Raji (cell line): Measurements from ENCODE around the gene TAC4.

ENCODE experiments used
- POLR2A ChIP-seq: IDR thresholded peaks from 2 replicates; pipeline ENCODE4 v1.6.1; 2011; ENCODE audit warnings: low read depth, low read length, control low read depth; ENCODE audit not compliant: insufficient read depth

TAC4 gene

DNA sequence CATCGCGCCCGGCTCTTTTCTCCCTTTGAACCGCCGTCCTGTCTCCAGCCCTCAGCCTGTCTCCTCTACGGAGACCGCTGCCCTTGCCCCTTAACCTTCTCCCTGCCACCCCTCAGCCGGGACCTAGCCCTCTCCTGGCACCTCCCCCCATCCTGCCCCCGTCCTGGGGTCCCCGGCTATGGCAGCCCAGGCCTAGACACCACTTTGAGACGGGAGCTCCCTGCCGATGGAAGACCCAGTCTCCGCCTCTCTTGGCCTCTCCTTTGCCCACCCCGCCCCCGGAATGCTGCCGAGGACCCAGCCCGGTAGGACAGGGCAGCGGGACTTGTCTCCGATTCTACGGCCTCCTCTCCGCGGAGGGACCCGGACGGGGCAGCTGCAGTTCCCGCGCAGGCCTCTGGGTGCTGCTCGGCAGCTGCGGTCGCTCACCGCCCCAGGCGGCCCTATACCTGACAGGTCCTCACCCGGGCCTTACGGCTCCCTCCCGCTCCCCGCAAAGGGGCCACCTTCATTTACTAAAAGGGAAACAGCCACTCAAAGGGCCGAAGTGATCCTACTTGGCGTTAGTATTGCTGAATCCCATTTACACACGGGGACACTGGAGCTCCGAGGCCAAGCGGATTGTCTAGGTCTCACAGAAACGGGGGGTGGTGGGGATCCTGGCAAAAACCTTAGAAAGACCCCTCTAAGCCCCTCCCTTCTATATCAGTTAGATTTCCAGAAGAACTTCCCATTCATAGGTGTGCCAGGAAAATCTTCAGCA, 32.6 kb upstream of the TAC4 start:
- TF ChIP-seq POLR2A: no peak

GRCh38 chr17:49878931-49879904, 31.3 kb upstream of the TAC4 start:
- TF ChIP-seq POLR2A: no peak

DNA sequence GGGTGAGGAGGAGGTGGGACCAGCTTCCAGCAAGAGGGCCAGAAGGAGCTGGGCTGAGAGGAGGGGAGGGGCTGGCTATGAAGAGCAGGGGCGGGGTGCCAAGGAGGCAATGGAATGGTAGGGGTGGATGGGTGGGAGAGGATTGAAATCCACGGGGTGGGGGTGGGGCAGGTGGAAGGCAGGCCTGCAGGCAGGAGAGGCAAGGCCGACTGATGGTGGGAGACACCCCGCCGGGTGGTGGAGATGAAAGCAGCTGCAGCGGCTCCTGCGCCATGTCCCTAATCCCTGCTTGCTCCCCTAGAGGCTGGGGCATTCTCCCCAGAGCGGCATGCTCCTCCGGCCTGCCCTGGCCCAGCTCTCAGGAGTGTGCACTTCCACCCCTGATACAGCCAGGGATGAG, 27.8 kb upstream of the TAC4 start:
- no peak for TF ChIP-seq POLR2A

DNA sequence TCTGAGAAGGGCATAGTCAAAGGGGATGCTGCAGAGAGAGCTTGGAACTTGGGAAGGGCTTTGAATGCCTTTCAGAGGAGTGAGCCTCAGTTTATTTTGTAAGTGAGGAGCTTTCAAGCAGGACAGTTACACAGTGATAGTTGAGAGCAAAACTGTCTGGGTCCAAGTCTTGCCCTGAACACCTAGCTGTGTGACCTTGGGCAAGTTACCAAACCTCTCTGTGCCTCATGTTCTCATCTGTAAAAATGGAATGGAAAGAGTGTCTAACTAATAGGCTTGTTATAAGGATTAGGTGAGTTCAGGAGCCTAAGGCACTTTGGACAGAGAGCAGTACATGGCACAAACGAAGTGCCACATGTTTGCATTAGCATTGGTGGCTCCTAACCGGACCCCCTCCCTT, 27.0 kb upstream of the TAC4 start:
- no peak for TF ChIP-seq POLR2A

DNA sequence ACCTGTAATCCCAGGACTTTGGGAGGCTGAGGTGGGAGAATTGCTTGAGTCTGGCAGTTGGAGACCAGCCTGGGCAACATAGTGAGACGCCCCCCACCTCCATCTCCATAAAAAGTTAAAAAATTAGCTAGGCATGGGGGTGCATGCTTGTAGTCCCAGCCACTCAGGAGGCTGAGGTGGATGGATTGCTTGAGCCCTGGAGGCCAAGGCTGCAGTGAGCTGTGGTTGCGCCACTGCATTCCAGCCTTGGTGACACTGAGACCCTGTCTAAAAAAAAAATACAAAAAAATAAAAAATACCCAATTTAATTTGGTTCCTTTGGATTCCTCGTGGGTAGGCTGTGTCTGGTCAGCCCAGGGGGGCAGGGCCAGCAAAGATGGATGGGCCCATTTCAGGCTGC, 26.1 kb upstream of the TAC4 start:
- no peak for TF ChIP-seq POLR2A

GRCh38 chr17:49873466-49873865, 25.6 kb upstream of the TAC4 start:
- no peak for TF ChIP-seq POLR2A

DNA sequence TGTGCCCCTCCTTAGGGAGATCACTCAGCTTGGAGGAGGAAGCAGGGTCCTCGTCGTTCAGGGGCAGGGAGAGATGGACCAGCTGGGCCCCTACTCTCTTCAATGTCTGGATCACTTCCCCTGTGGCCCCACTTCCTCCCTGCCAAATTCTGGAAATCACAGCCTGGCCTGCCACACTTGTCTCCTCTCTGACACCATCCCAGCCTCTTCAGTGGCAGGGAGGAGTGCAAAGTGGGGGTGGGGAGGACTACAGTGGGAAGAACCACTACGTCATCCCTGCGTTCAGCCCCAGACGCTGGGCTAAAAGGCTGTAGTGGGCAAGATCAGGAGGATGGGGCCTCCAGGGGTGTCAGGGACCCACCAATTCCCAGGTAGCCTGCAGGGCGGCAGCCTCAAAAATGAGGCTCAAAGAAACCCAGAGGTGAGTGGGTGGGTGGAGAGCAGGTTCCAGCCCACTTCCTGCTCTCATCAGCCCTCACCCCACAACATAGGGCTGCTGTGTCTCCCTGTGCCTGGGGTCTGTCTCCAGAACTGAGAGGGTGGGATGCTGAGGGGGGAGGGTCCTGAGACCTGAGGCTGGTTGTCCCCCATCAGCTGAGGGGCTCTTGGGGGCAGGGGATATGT, 25.0 kb upstream of the TAC4 start:
- TF ChIP-seq POLR2A: no peak

- no peak for TF ChIP-seq POLR2A
Measured at GRCh38 chr17:49871211-49871610, 23.3 kb upstream of the TAC4 start.

DNA sequence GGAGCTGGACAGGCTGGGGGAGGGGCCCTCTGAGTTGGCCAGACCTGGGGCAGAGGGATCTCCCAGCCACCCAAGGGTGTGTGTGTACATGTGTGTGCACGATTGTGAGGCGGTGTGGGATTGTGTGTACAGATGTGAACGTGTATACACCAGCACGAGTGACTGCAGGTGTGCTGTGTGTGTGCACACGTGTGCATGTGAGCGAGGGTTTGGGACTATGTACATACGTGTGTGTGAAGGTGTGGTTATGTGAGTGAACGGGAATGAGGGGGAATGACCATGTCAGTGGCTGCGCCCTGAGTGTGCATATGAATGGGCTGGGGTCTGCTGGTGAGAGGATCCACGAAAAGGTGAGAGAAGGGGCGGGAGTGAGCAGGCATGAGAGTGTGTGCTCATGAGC, 22.4 kb upstream of the TAC4 start:
- no peak for TF ChIP-seq POLR2A

DNA sequence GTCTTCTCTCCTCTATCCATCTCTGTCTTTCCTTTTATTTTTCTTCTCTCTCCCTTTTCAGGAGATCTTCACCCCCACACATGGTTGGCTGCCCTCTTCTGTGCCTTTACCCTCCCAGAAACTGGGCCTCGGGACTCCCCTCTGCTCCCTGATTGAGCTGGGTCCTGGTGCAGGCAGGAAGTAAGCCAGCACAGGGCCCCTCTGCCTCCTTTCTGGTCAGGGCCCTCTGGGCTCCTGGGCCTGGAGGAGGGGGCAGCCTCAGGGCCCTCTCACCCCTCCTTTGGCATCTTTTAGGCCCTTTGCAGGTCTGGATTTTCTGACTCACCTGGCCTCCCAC, 21.1 kb upstream of the TAC4 start:
- no peak for TF ChIP-seq POLR2A

- TF ChIP-seq POLR2A: no peak
Measured at GRCh38 chr17:49866882-49867413, 19.1 kb upstream of the TAC4 start.

GRCh38 chr17:49866019-49866380, 18.1 kb upstream of the TAC4 start:
- TF ChIP-seq POLR2A: no peak

- TF ChIP-seq POLR2A: no peak
Measured at GRCh38 chr17:49862781-49863331, 15.0 kb upstream of the TAC4 start.

DNA sequence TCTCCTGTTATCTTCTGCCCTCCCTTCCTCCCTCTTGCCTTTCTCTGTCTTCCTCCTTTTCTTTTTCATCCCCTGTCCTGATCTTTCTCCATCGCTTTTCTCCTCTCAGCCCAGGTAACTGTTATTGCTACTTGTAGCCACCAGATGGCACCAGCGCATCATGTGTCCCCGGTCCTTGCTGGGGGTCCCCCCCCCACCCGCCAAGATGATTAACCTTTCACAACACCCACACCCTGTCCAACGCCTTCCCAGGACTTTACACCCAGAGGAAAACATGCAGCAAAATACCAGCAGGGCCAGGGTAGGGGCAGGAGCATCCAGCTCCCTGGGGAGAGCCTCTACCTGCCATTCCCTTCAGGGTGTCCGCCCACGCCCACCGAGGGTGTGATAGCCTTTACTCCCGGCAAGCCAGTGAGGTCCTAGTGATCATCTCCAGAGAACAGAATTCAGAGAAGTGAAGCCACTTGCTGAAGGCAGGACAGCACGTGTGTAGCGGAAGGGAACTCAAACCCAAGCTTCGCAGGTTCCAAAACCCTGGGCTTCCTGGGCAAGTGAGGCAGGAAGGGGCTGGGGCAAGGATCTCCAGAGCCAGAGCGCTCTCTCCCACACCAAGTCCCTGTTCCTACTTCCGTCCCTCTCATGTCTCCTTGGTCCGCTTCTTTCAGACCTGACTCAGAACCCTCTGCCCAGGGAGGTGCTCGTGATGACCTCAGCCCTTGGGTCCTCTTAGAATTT, 13.4 kb upstream of the TAC4 start:
- no peak for TF ChIP-seq POLR2A

GRCh38 chr17:49859991-49860953, 12.4 kb upstream of the TAC4 start:
- no peak for TF ChIP-seq POLR2A
